Lower lobe of right lung (tissue), 2 donors: ENCODE measurements around the gene LINC01488. TPM values are rescaled to one million over a fixed set of nuclear protein-coding genes. Genes with fewer than 3 reads are reported as not detected.
A peak's percentile ranks its signal among the peaks of the same experiment; 100 is the strongest.

Source experiments
- ATAC-seq, 2 donors: fragments of 200-7000 bp; cut with Tn5 transposase; one replicate each; pipeline ENCODE4 v1.9.1; 2020 to 2022; ENCODE audit warnings: mild to moderate bottlenecking in 2 of 2, moderate library complexity in 2 of 2
- DNase-seq: peaks from one replicate; pipeline ENCODE4 v3.0.0-alpha.2; 2020
- H3K27ac ChIP-seq: fragments of 200-600 bp; one replicate; pipeline ENCODE4 v1.8.0; 2022
- H3K27me3 ChIP-seq: fragments of 200-600 bp; one replicate; pipeline ENCODE4 v1.8.0; 2022; ENCODE audit warnings: low read depth
- H3K36me3 ChIP-seq: fragments of 200-600 bp; one replicate; pipeline ENCODE4 v1.8.0; 2022; ENCODE audit warnings: mild to moderate bottlenecking
- H3K4me1 ChIP-seq: fragments of 200-600 bp; one replicate; pipeline ENCODE4 v1.8.0; 2022
- H3K4me3 ChIP-seq: fragments of 200-600 bp; one replicate; pipeline ENCODE4 v1.8.0; 2022; ENCODE audit warnings: mild to moderate bottlenecking
- H3K9me3 ChIP-seq: fragments of 200-600 bp; one replicate; pipeline ENCODE4 v1.8.0; 2022
- CTCF ChIP-seq: fragments of 200-600 bp; IDR thresholded peaks from one replicate; pipeline ENCODE4 v1.8.0; 2022; ENCODE audit warnings: antibody characterized with exemption, mild to moderate bottlenecking
- intact Hi-C: fragments of 100-400 bp; cut with DNase I; formaldehyde crosslinking; loops from one replicate; pipeline ENCODE4 v1.11.0; 2022
- total RNA-seq: library from RNA; stranded (reverse); fragmentation: NEBNext Ultra II Directional; extraction: Animal tissue kit (Norgen Biotek cat#: 25700); gene quantifications from one replicate; pipeline ENCODE4 v1.2.1, GENCODE V29; 2021
- donor health status: DM: no; HTN: yes; CAD: no; lungs with severe emphysema.

Gene LINC01488
- total RNA-seq, 1 donor from 2014 or later: not detected

GRCh38 chr11:69467646-69468045 lies 13.8 kb upstream of the LINC01488 start:
- no peak for ATAC-seq

DNA sequence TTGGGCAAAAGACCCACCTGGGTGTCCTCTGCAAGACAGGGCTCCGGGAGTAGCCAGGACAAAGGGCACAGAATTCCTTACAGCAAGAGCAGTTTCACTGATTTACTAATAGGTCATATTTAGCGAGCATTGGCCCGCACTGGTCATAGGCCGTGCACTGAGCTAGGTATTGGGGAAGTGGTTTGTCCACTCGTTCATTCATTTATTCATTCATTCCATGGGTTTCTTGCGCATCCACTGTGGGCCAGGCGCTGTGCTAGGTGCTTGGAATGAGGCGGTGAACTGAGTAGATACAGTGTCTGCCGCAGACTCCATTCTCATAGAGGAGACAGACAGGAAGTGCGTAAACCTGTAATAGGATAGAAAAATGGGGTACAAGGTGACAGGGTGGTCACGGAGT lies 13.2 kb upstream of the LINC01488 start:
- H3K4me1 ChIP-seq: peaks cover 7% of the 10 kb centered on the region
- intact Hi-C loops: no loop called here
- TF ChIP-seq CTCF: no peak
- no peak for ATAC-seq
- H3K27ac ChIP-seq: no peak overlapping the region
- no peaks in the 10 kb centered on the region for H3K27me3 ChIP-seq
- H3K4me3 ChIP-seq: no peak overlapping the region
- peak; percentile 20 for DNase-seq
- H3K36me3 ChIP-seq: no peaks in the 10 kb centered on the region
- no peaks in the 10 kb centered on the region for H3K9me3 ChIP-seq

More at GRCh38 chr11:69467646-69468045, 13.8 kb upstream of the LINC01488 start:
- intact Hi-C loops: no loop called here
- Histone ChIP-seq H3K9me3 (no peaks in the 10 kb centered on the region), H3K36me3 (no peaks in the 10 kb centered on the region), H3K27me3 (no peaks in the 10 kb centered on the region), H3K4me3 (no peak overlapping the region), H3K27ac (no peak overlapping the region), H3K4me1 (peaks cover 13% of the 10 kb centered on the region)
- no peak for TF ChIP-seq CTCF
- DNase-seq: peak; percentile 42

- no peak for TF ChIP-seq CTCF
- H3K27ac ChIP-seq: no peak overlapping the region
- intact Hi-C loops: no loop called here
- H3K4me3 ChIP-seq: no peak overlapping the region
- no peaks in the 10 kb centered on the region for H3K4me1 ChIP-seq
- no peaks in the 10 kb centered on the region for H3K27me3 ChIP-seq
- no peaks in the 10 kb centered on the region for H3K36me3 ChIP-seq
- no peak for ATAC-seq
- DNase-seq: no peak
- H3K9me3 ChIP-seq: no peaks in the 10 kb centered on the region
Measured at GRCh38 chr11:69468911-69469885, 12.3 kb upstream of the LINC01488 start.

- no peak for ATAC-seq
Measured at GRCh38 chr11:69470301-69470700, 11.2 kb upstream of the LINC01488 start.

More at GRCh38 chr11:69470301-69470700, 11.2 kb upstream of the LINC01488 start:
- intact Hi-C loops: no loop called here
- Histone ChIP-seq H3K36me3 (no peaks in the 10 kb centered on the region), H3K4me3 (no peak overlapping the region), H3K27ac (no peak overlapping the region), H3K9me3 (no peaks in the 10 kb centered on the region), H3K27me3 (no peaks in the 10 kb centered on the region), H3K4me1 (no peaks in the 10 kb centered on the region)
- no peak for TF ChIP-seq CTCF
- DNase-seq: no peak
